ENCODE data around the gene ACY1.
"Not testable (repeated sequence)": the region's sequence is repeated elsewhere in the genome, so short reads cannot be mapped to it uniquely, and the experiment has no call there.

GRCh38 chr3:52033748-52034147, 50.4 kb downstream of the ACY1 start:
- not testable (repeated sequence) for TF ChIP-seq SP1 (IDR thresholded peaks at IDR 0.05); YY1 (IDR thresholded peaks at IDR 0.05); CTCF (IDR thresholded peaks at IDR 0.05; ENCODE audit: low read depth, low read length, missing input control); HNF4A (conservative IDR thresholded peaks at IDR 0.05); JUND (IDR thresholded peaks at IDR 0.05); ZBTB33 (IDR thresholded peaks at IDR 0.05); RAD21 (IDR thresholded peaks at IDR 0.05); ATF3 (IDR thresholded peaks at IDR 0.05); TAF1 (conservative IDR thresholded peaks at IDR 0.05)
